Occipital lobe (tissue), 2 donors: Measurements from ENCODE around the gene EXOC6. TPM values are rescaled to one million over a fixed set of nuclear protein-coding genes. Genes with fewer than 3 reads are reported as not detected.

Source experiments
- small RNA-seq: library from RNA; depleted of rRNA; stranded (forward); fragments of <200 nt; gene quantifications from one replicate; pipeline ENCODE3, GENCODE V24; 2014
- total RNA-seq: library from RNA; depleted of rRNA; stranded (reverse); fragments of >200 nt; gene quantifications from one replicate; pipeline ENCODE4 v1.2.3, GENCODE V29; 2014

Gene EXOC6
- total RNA-seq, 1 donor from 2014 or later: 147 TPM

Small RNAs within 50 kb of the gene (small RNA-seq; reads per million reads assigned to genes)
- gene AL392103.1: not detected

Other genes starting within 250 kb of the EXOC6 start
- gene HHEX, start 158.6 kb upstream of the EXOC6 start, total RNA-seq: 1.6 TPM
- gene CYP26C1, start 212.3 kb downstream of the EXOC6 start, total RNA-seq: 0.16 TPM
- 10.0 TPM for gene CYP26A1, start 225.4 kb downstream of the EXOC6 start, total RNA-seq